Upper lobe of left lung (tissue), 4 donors: Measurements from ENCODE around the gene SWAP70.

Source experiments
- CTCF ChIP-seq, 6 experiments: fragments of 450-650 bp in 4 of 6; fragments of 200-600 bp in 2 of 6; sonication (generic) in 2 of 6; IDR thresholded peaks; one replicate each; pipeline ENCODE4 v1.5.1; 2016 to 2019; ENCODE audit warnings: antibody characterized with exemption in 6 of 6
- EP300 ChIP-seq, 4 donors: sonication (generic); formaldehyde crosslinking; IDR thresholded peaks; one replicate each; pipeline ENCODE4 v1.5.1; 2017; ENCODE audit warnings: antibody characterized with exemption in 4 of 4, control low read depth in 2 of 4
- POLR2A ChIP-seq, 4 donors: fragments of 450-650 bp; IDR thresholded peaks; one replicate each; pipeline ENCODE4 v1.5.1; 2016 to 2017; ENCODE audit warnings: antibody characterized with exemption in 4 of 4, mild to moderate bottlenecking in 2 of 4
- POLR2AphosphoS5 ChIP-seq, 2 donors: sonication (generic); formaldehyde crosslinking; IDR thresholded peaks; one replicate each; pipeline ENCODE4 v1.5.1; 2017; ENCODE audit warnings: antibody characterized with exemption in 2 of 2

GRCh38 chr11:9710223-9710622 lies 46.3 kb downstream of the SWAP70 start:
- TF ChIP-seq CTCF (IDR thresholded peaks at IDR 0.05) (no peak), POLR2AphosphoS5 (IDR thresholded peaks at IDR 0.05) (no peak), EP300 (IDR thresholded peaks at IDR 0.05) (no peak), POLR2A (IDR thresholded peaks at IDR 0.05) (no peak)
